ENCODE results near the gene USP44. TPM values are rescaled to one million over a fixed set of nuclear protein-coding genes. Genes with fewer than 3 reads are reported as not detected.

Gene USP44
- polyA plus RNA-seq, 1 of the 3 experiments (the other 2 are of a cell fraction) = 0.07 TPM

DNA sequence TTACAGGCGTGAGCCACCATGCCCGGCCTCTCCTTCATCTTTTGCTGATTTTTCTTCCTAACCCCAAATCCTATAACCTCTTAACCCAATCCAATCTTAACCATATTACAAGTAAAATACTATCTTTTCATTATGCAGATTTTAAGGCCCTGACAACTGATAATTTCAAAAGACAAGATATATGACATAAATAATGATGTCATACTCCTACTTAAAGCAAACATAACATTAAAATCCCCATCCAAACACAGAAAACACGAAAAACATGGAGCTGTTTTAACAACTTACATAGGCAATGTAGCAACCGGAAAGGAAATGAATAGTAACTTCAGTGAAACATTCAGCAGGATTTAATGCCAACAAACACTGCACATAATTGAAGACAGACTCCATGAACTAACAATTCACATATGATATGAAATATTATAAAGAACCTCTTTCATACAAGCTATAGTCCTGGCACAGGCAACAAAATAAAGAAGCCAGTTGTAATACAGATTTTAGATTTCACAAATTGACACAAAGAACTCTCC, 21.5 kb downstream of the USP44 start:
- CTCF ChIA-PET = no interaction called here

GRCh38 chr12:95528431-95528830, 22.8 kb downstream of the USP44 start:
- Histone ChIP-seq H2AFZ (ENCODE audit: low read depth) (no peak overlapping the region), H3K9me2 (no peaks in the 10 kb centered on the region), H3K4me2 (no peak overlapping the region), H3K79me2 (ENCODE audit: insufficient read depth) (no peaks in the 10 kb centered on the region), H3K9ac (no peak overlapping the region), H3K9me3 (no peaks in the 10 kb centered on the region), H3K27me3 (ENCODE audit: insufficient read depth) (no peaks in the 10 kb centered on the region), H4K20me1 (ENCODE audit: insufficient read depth) (no peaks in the 10 kb centered on the region), H3K4me3 (ENCODE audit: low read depth in 2 of 2, low read length in 1 of 2) (no peak overlapping the region), H3K36me3 (replicated peaks in 1 of 2; ENCODE audit: control insufficient read depth in 1 of 2, insufficient read depth in 2 of 2, low read length in 1 of 2) (no peaks in the 10 kb centered on the region), H3K27ac (ENCODE audit: low read depth in 2 of 2, low read length in 1 of 2) (no peak overlapping the region), H3F3A (replicated peaks; ENCODE audit: insufficient read depth) (peaks cover 6% of the 10 kb centered on the region), H3K4me1 (ENCODE audit: control insufficient read depth in 1 of 2, insufficient read depth in 2 of 2, low read depth in 1 of 2, low read length in 1 of 2) (no peaks in the 10 kb centered on the region; a peak in 1 of 4 replicates)
- TF ChIP-seq GABPA (IDR thresholded peaks at IDR 0.05; ENCODE audit: low read depth) = no peak
- TF ChIP-seq RCOR1 (IDR thresholded peaks at IDR 0.05; ENCODE audit: low read length) = no peak
- ChIA-PET CTCF (no interaction called here), POLR2A (no interaction called here)
- WGBS (ENCODE audit: low lambda C conversion rate) = 63% methylated on average over 4 of the region's 4 CpGs
- DNase-seq = no peak

More for the DNA sequence above, 21.5 kb downstream of the USP44 start:
- DNase-seq = no peak
- Histone ChIP-seq H3K9ac (no peak overlapping the region), H3K4me3 (ENCODE audit: low read depth in 2 of 2, low read length in 1 of 2) (no peak overlapping the region), H3K36me3 (replicated peaks in 1 of 2; ENCODE audit: control insufficient read depth in 1 of 2, insufficient read depth in 2 of 2, low read length in 1 of 2) (no peaks in the 10 kb centered on the region), H3K9me3 (no peaks in the 10 kb centered on the region), H2AFZ (ENCODE audit: low read depth) (no peak overlapping the region), H3K4me2 (no peak overlapping the region), H3F3A (replicated peaks; ENCODE audit: insufficient read depth) (peaks cover 6% of the 10 kb centered on the region), H3K27me3 (ENCODE audit: insufficient read depth) (no peaks in the 10 kb centered on the region), H3K79me2 (ENCODE audit: insufficient read depth) (no peaks in the 10 kb centered on the region), H4K20me1 (ENCODE audit: insufficient read depth) (no peaks in the 10 kb centered on the region), H3K4me1 (ENCODE audit: control insufficient read depth in 1 of 2, insufficient read depth in 2 of 2, low read depth in 1 of 2, low read length in 1 of 2) (no peaks in the 10 kb centered on the region; a peak in 2 of 4 replicates), H3K27ac (ENCODE audit: low read depth in 2 of 2, low read length in 1 of 2) (no peak overlapping the region; a peak in 1 of 4 replicates), H3K9me2 (no peaks in the 10 kb centered on the region)
- no peak for TF ChIP-seq TCF12 (IDR thresholded peaks at IDR 0.05)
- TF ChIP-seq TAF1 (IDR thresholded peaks at IDR 0.05; ENCODE audit: borderline replicate concordance, low read depth, low read length) = no peak
- TF ChIP-seq NFIC (IDR thresholded peaks at IDR 0.05; ENCODE audit: borderline replicate concordance) = no peak
- TF ChIP-seq YY1 (IDR thresholded peaks at IDR 0.05; ENCODE audit: low read depth) = no peak
- TF ChIP-seq USF1 (IDR thresholded peaks at IDR 0.05; ENCODE audit: borderline replicate concordance, low read depth) = no peak
- no peak for TF ChIP-seq PBX3 (IDR thresholded peaks at IDR 0.05)
- TF ChIP-seq, protein P1, sequence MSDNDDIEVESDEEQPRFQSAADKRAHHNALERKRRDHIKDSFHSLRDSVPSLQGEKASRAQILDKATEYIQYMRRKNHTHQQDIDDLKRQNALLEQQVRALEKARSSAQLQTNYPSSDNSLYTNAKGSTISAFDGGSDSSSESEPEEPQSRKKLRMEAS (IDR thresholded peaks at IDR 0.05; ENCODE audit: low read depth) = no peak
- TF ChIP-seq CHD2 (IDR thresholded peaks at IDR 0.05; ENCODE audit: low read length, partially characterized antibody) = no peak
- no peak for TF ChIP-seq RCOR1 (IDR thresholded peaks at IDR 0.05; ENCODE audit: low read length)
- TF ChIP-seq FOXJ3 (CRISPR knock-in tag; IDR thresholded peaks at IDR 0.05) = no peak
- WGBS (ENCODE audit: low lambda C conversion rate) = 68% methylated on average over 4 of the region's 4 CpGs
- POLR2A ChIA-PET = no interaction called here
